K562 (cell line): ENCODE results near the gene B4GALT4. TPM values are rescaled to one million over a fixed set of nuclear protein-coding genes. Genes with fewer than 3 reads are reported as not detected.
A peak's percentile ranks its signal among the peaks of the same experiment; 100 is the strongest.

Experiments used
- ATAC-seq: fragments of 200-7000 bp; cut with Tn5 transposase; 3 replicates; pipeline ENCODE4 v1.9.1; 2020; ENCODE audit warnings: moderate library complexity
- BruUV-seq: library from RNA; stranded (reverse); fragments of 400-500 nt; replicated peaks from 2 replicates; lab custom pipeline; 2021; lab: Mats Ljungman, UMichigan
- CTCF ChIA-PET: fragments of 300-600 bp; formaldehyde crosslinking; extraction: SDS; loops from one replicate; lab custom pipeline; 2021; ENCODE audit warnings: low intra/inter-chr PET ratio; lab: Yijun Ruan, JAX
- POLR2A ChIA-PET: fragments of 300-600, 350-650 bp; sonication (Branson Sonifier 250); formaldehyde crosslinking; extraction: SDS; loops from one replicate; lab custom pipeline; 2021; ENCODE audit warnings: antibody characterized with exemption, inconsistent platforms; lab: Yijun Ruan, JAX
- DNase-seq, 4 experiments: peaks; one replicate each; pipeline versions ENCODE4 v3.0.0 to v3.0.0-alpha.2; 2011 to 2018; ENCODE audit warnings: low spot score in 3 of 4, mixed read lengths in 3 of 4; ENCODE audit errors: extremely low read depth in 1 of 4
- FAIRE-seq: peaks from 2 replicates; lab custom pipeline; 2011; peaks lifted over from hg19 to GRCh38; lab: Jason Lieb, UNC
- H2AFZ ChIP-seq: 2 replicates; pipeline ENCODE4 v1.6.0; 2011; ENCODE audit warnings: low read depth, low read length, control low read depth, inconsistent platforms
- H3K27ac ChIP-seq: fragments of 200-600 bp; 3 replicates; pipeline ENCODE4 v1.8.0; 2011; ENCODE audit warnings: low read depth, mild to moderate bottlenecking, control low read depth, inconsistent platforms, low read length, moderate library complexity, mixed read lengths; ENCODE audit errors: extremely low read depth
- H3K27me3 ChIP-seq, 2 experiments: fragments of 300-600 bp in 1 of 2; 2 replicates in 1 of 2; 3 replicates in 1 of 2; pipeline versions ENCODE4 v1.6.0 to v1.8.0; 2011; ENCODE audit warnings: inconsistent platforms in 2 of 2, low read length in 2 of 2, mild to moderate bottlenecking in 1 of 2, mixed read lengths in 1 of 2, moderate library complexity in 1 of 2; ENCODE audit not compliant: control insufficient read depth in 2 of 2, insufficient read depth in 2 of 2
- H3K36me3 ChIP-seq: fragments of 300-600 bp; 3 replicates; pipeline ENCODE4 v1.8.0; 2011; ENCODE audit warnings: mild to moderate bottlenecking, low read length, inconsistent platforms; ENCODE audit not compliant: control insufficient read depth, insufficient read depth
- H3K4me1 ChIP-seq, 2 experiments: fragments of 200-600 bp in 1 of 2; replicated peaks in 1 of 2; 2 replicates in 1 of 2; 3 replicates in 1 of 2; pipeline versions ENCODE4 v1.5.1 to v1.8.0; 2011; ENCODE audit warnings: inconsistent platforms in 2 of 2, low read length in 2 of 2, mild to moderate bottlenecking in 1 of 2, mixed read lengths in 1 of 2, moderate library complexity in 1 of 2; ENCODE audit not compliant: control insufficient read depth in 2 of 2, insufficient read depth in 2 of 2
- H3K4me2 ChIP-seq: 2 replicates; pipeline ENCODE4 v1.6.1; 2011; ENCODE audit warnings: low read length, control low read depth, inconsistent platforms, mixed read lengths; ENCODE audit not compliant: insufficient read depth
- H3K4me3 ChIP-seq: fragments of 200-600 bp; sonication (generic), shearing (Covaris generic); 2 replicates; pipeline ENCODE4 v1.5.1; 2016; ENCODE audit warnings: control low read depth, inconsistent platforms
- H3K79me2 ChIP-seq: fragments of 200-600 bp; 3 replicates; pipeline ENCODE4 v1.8.0; 2011; ENCODE audit warnings: low read length, inconsistent platforms; ENCODE audit not compliant: control insufficient read depth, insufficient read depth
- H3K9ac ChIP-seq, 2 experiments: 2 replicates each; pipeline versions ENCODE4 v1.6.0 to v1.6.1; 2011; ENCODE audit warnings: low read depth in 2 of 2, low read length in 2 of 2, control low read depth in 1 of 2, inconsistent platforms in 1 of 2, mild to moderate bottlenecking in 1 of 2, mixed read lengths in 1 of 2; ENCODE audit not compliant: insufficient read depth in 1 of 2
- H3K9me1 ChIP-seq: one replicate; pipeline ENCODE4 v1.6.0; 2011; ENCODE audit warnings: inconsistent platforms, mild to moderate bottlenecking, low read length, moderate library complexity; ENCODE audit not compliant: control insufficient read depth, insufficient read depth
- H3K9me3 ChIP-seq: replicated peaks from 2 replicates; pipeline ENCODE4 v1.5.1; 2011; ENCODE audit warnings: low read depth, low read length, inconsistent platforms; ENCODE audit not compliant: control insufficient read depth, insufficient read depth
- H4K20me1 ChIP-seq: replicated peaks from 2 replicates; pipeline ENCODE4 v1.6.1; 2011; ENCODE audit warnings: low read length, inconsistent platforms, mixed read lengths; ENCODE audit not compliant: control insufficient read depth, insufficient read depth
- PBX2 ChIP-seq, 2 experiments: IDR thresholded peaks in 1 of 2; conservative IDR thresholded peaks in 1 of 2; 2 replicates each; pipeline ENCODE4 v1.6.1; 2016; ENCODE audit warnings: low read depth in 2 of 2, mild to moderate bottlenecking in 1 of 2, missing compliant biosample characterization in 1 of 2, missing genetic modification characterization in 1 of 2, moderate library complexity in 1 of 2
- WGBS: fragments of 100-300 bp; shearing (Covaris generic); methylation state at CpG from one replicate; pipeline ENCODE4 v1.1.6; 2016; ENCODE audit warnings: low coverage, mixed read lengths; ENCODE audit not compliant: insufficient coverage; ENCODE audit errors: missing lambda C conversion rate; 5-methylcytosine and 5-hydroxymethylcytosine counted together
- in situ Hi-C: fragments of 300-500 bp; cut with MboI; formaldehyde crosslinking; loops from 4 replicates; pipeline ENCODE4 v1.15.0; 2018; ENCODE audit warnings: inconsistent platforms, mixed read lengths
- intact Hi-C: fragments of 100-400 bp; cut with micrococcal nuclease; formaldehyde crosslinking; loops from 2 replicates; pipeline ENCODE4 v1.14.2; 2022
- polyA plus RNA-seq, 8 experiments: library from polyadenylated mRNA; depleted of rRNA in 4 of 8; stranded (reverse) in 5 of 8; unstranded in 3 of 8; fragments of >200 nt; fragmentation: Nextera tagmentation in 2 of 8; fragmentation: Illumina TruSeq in 1 of 8; extraction: Ambion mirVana in 2 of 8; extraction: Trizol in 1 of 8; gene quantifications; 2 replicates each; pipeline versions ENCODE4 v1.2.1 to v1.2.3, GENCODE V29; 2011 to 2014; ENCODE audit warnings: inconsistent platforms in 1 of 8, missing spikeins in 1 of 8
- total RNA-seq, 7 experiments: library from RNA; depleted of rRNA in 6 of 7; stranded (reverse); fragments of >200 nt in 6 of 7; fragmentation: Illumina TruSeq in 2 of 7; extraction: Trizol in 2 of 7; gene quantifications; 2 replicates each; pipeline versions ENCODE4 v1.2.1 to v1.2.3, GENCODE V29; 2011 to 2021; ENCODE audit warnings: low replicate concordance in 1 of 7
- TF ChIP-seq, protein P1 (sequence below): fragments of 250-450 bp; sonication (Bioruptor Pico); IDR thresholded peaks from 2 replicates; pipeline ENCODE4 v1.5.0; 2020; ENCODE audit warnings: mild to moderate bottlenecking, borderline replicate concordance

The B4GALT4 gene
- total and polyA plus RNA-seq, 9 of the 15 experiments (the other 6 are each of a cell fraction or from before 2014, with no cell fraction given) = 8.2 to 17.8 (median 12.2) TPM

DNA sequence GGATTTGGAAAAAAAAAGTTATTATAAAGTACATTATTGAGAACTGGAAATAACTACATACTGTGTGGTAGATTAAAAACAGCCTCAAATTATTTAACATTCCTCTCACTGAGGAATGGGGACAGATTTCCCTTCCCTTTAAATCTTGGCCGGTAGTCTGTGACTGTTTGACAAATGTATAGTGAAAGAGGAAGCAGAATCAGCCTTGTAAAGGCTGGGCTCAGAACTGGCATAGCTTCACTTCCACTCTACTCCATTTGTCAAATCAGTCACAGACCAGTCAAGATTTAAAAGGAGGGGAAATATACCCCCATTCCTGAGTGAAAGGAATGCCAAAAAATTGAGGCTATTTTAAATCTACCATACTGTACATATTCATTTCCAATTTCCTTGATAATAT lies 18.2 kb upstream of the B4GALT4 start:
- Histone ChIP-seq H3K79me2 (no peaks in the 10 kb centered on the region), H3K27me3 (no peaks in the 10 kb centered on the region), H3K36me3 (no peaks in the 10 kb centered on the region), H3K4me1 (no peaks in the 10 kb centered on the region), H3K9ac (no peak overlapping the region), H3K4me2 (no peak overlapping the region), H3K9me3 (no peaks in the 10 kb centered on the region), H3K27ac (no peak overlapping the region), H3K9me1 (no peaks in the 10 kb centered on the region), H4K20me1 (no peaks in the 10 kb centered on the region), H2AFZ (peak overlapping the region; percentile 63), H3K4me3 (no peak overlapping the region)
- no peak for TF ChIP-seq PBX2 (CRISPR knock-in tag; IDR thresholded peaks at IDR 0.05; ENCODE audit: low read depth)
- TF ChIP-seq PBX2 (tag; conservative IDR thresholded peaks at IDR 0.05; ENCODE audit: low read depth) = 0 out of 2 replicates have a peak, but pooled peaks have one; percentile 36
- TF ChIP-seq, protein P1, sequence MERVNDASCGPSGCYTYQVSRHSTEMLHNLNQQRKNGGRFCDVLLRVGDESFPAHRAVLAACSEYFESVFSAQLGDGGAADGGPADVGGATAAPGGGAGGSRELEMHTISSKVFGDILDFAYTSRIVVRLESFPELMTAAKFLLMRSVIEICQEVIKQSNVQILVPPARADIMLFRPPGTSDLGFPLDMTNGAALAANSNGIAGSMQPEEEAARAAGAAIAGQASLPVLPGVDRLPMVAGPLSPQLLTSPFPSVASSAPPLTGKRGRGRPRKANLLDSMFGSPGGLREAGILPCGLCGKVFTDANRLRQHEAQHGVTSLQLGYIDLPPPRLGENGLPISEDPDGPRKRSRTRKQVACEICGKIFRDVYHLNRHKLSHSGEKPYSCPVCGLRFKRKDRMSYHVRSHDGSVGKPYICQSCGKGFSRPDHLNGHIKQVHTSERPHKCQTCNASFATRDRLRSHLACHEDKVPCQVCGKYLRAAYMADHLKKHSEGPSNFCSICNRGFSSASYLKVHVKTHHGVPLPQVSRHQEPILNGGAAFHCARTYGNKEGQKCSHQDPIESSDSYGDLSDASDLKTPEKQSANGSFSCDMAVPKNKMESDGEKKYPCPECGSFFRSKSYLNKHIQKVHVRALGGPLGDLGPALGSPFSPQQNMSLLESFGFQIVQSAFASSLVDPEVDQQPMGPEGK (CRISPR knock-in tag) = no peak
- FAIRE-seq = no peak
- intact Hi-C loops = no loop called here
- CTCF ChIA-PET = no interaction called here
- no peak for DNase-seq
- in situ Hi-C loops = no loop called here
- no TSS peak for BruUV-seq
- POLR2A ChIA-PET = no interaction called here
- WGBS = 0% methylated on average over 1 of the region's 1 CpG
- no peak for ATAC-seq
